Suprapubic skin (tissue), 4 donors: ENCODE measurements around the gene PLXND1.

Experiments
- POLR2A ChIP-seq, 2 donors: fragments of 450-650 bp; IDR thresholded peaks; one replicate each; pipeline ENCODE4 v1.6.1; 2017; ENCODE audit warnings: antibody characterized with exemption in 2 of 2, mild to moderate bottlenecking in 2 of 2, moderate library complexity in 2 of 2
- POLR2AphosphoS5 ChIP-seq, 3 donors: sonication (generic); formaldehyde crosslinking; IDR thresholded peaks; one replicate each; pipeline ENCODE4 v1.6.1; 2017; ENCODE audit warnings: antibody characterized with exemption in 3 of 3
- TF ChIP-seq, protein P1 (sequence below), 2 donors: fragments of 200-600 bp in 1 of 2; fragments of 450-650 bp in 1 of 2; sonication (generic) in 1 of 2; IDR thresholded peaks; one replicate each; pipeline ENCODE4 v1.5.1; 2016 to 2019; ENCODE audit warnings: antibody characterized with exemption in 2 of 2, mild to moderate bottlenecking in 1 of 2, moderate library complexity in 1 of 2

DNA sequence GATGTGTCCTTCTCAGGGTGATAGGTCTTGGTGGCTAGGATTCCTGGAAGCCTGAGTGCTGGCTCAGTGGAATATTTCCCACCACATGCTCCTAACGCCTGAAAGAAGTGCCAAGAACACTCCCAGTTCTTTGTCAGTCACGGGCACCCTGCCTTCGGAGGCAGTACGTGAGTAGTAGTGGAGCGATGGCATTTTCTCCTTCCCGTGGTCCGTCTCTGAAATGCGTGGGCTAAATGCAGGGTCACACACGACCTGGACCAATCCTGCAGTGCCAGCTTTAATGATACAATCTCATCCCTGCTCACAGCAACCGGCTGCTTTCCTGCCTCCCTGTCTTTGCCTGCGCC lies 49.0 kb downstream of the PLXND1 start:
- no peak for TF ChIP-seq POLR2A (IDR thresholded peaks at IDR 0.05)
- TF ChIP-seq, protein P1, sequence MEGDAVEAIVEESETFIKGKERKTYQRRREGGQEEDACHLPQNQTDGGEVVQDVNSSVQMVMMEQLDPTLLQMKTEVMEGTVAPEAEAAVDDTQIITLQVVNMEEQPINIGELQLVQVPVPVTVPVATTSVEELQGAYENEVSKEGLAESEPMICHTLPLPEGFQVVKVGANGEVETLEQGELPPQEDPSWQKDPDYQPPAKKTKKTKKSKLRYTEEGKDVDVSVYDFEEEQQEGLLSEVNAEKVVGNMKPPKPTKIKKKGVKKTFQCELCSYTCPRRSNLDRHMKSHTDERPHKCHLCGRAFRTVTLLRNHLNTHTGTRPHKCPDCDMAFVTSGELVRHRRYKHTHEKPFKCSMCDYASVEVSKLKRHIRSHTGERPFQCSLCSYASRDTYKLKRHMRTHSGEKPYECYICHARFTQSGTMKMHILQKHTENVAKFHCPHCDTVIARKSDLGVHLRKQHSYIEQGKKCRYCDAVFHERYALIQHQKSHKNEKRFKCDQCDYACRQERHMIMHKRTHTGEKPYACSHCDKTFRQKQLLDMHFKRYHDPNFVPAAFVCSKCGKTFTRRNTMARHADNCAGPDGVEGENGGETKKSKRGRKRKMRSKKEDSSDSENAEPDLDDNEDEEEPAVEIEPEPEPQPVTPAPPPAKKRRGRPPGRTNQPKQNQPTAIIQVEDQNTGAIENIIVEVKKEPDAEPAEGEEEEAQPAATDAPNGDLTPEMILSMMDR (IDR thresholded peaks at IDR 0.05), result no peak
- TF ChIP-seq POLR2AphosphoS5 (IDR thresholded peaks at IDR 0.05), result no peak
